GM12892 (cell line): ENCODE data around the gene MAPK12.

ENCODE experiments used
- DNase-seq: peaks from one replicate; pipeline ENCODE4 v3.0.0; 2011; ENCODE audit not compliant: insufficient read length
- FAIRE-seq: peaks from 2 replicates; lab custom pipeline; 2011; peaks lifted over from hg19 to GRCh38; lab: Jason Lieb, UNC
- POLR2A ChIP-seq: IDR thresholded peaks from 2 replicates; pipeline ENCODE4 v1.6.1; 2011; ENCODE audit warnings: low read depth, low read length, control low read depth
- POLR2AphosphoS5 ChIP-seq: IDR thresholded peaks from 2 replicates; pipeline ENCODE4 v1.6.1; 2011; ENCODE audit warnings: low read depth, low read length, control low read depth
- TAF1 ChIP-seq: IDR thresholded peaks from 2 replicates; pipeline ENCODE4 v1.6.1; 2011; ENCODE audit warnings: low read depth, mild to moderate bottlenecking, control low read depth, low read length, borderline replicate concordance

MAPK12 gene

DNA sequence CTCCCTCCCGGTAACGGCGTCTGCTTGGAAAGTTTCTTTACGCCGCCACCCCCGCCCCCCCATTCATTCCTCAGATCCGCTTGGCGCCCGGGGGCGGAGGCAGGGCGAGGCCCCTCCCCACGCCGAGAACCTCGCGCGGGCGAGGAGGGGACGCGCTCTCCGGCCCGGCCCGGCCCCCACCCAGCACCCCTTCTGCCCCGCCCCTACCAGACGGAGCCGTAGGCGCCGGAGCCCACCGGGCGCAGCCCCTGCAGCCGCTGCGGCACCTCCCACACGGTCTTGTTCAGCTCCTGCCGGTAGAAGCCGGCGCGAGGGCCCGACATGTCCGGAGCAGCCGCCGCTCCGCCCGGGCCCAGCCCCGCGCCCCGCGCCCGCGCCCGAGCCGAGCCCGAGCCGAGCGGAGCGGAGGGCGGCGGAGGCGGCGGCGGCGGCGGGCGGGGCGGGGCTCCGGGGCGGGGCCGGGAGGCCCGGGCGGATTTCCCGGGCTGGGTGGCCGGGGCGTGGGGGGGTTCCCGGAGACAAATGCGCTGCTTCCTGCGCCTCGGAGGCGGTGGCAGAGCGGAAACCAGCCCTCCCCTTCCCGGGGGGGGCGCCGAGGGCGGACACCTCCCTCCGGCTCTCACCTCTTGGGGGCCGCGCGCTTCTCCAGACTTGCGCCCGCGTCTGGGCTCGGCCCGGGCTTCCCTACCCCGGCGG is 8.6 kb upstream of the MAPK12 start, which contains the start of gene MAPK11:
Gene MAPK11 (minus strand): TSS at position 411 of the 696 bp plus-strand sequence. CDS start 88 bp downstream, at position 323.
- DNase-seq (peak; percentile 71), FAIRE-seq (peak; percentile 65)
- TF ChIP-seq POLR2AphosphoS5 (no peak), TAF1 (no peak), POLR2A (no peak)

DNA sequence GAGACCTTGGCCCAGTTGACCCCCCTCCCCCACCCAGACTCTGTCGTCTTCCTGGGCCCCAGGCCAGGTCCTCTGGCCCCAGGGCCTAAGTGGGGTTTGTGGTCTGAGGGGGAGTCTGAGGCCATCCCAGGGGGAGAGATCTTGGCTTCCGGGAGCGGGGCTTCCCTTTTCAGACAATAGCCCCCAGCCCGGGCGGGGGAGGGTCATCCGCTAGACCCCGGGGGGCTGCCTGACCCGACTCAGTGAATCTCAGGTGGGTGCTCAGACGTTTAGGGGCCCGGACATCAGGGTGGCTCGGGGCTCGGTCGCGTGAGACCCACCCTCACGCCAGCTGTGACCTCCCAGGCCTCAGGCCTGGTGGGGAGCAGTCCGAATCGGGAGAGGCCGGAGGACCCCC is 8.1 kb upstream of the MAPK12 start:
- FAIRE-seq (no peak), DNase-seq (no peak)
- no peak for TF ChIP-seq TAF1
- TF ChIP-seq POLR2A: no peak
- TF ChIP-seq POLR2AphosphoS5: no peak

DNA sequence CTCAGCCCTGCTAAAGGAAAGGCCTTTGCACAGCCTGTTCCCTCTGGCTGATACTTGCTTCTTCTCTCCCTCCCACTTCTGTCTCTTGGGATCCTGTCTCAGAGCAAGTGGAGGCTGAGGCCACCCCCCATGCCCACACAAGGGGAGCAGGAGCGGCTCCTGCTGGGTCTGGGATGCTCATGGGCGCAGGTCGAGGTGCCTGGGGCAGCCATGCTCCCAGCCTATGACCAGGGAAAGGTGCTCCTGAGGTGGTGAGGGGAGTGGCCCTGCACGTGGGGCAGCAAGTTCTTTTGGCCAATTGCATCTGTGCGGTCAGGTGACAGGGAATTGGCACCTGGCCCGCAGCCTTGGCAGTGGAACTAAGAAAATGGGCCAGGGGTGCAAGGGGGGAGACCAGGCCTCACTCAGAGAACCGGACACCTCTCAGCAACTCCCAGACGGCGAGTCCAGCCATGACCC is 7.2 kb upstream of the MAPK12 start:
- no peak for TF ChIP-seq TAF1
- TF ChIP-seq POLR2AphosphoS5: no peak
- TF ChIP-seq POLR2A: no peak
- no peak for DNase-seq
- FAIRE-seq: no peak

DNA sequence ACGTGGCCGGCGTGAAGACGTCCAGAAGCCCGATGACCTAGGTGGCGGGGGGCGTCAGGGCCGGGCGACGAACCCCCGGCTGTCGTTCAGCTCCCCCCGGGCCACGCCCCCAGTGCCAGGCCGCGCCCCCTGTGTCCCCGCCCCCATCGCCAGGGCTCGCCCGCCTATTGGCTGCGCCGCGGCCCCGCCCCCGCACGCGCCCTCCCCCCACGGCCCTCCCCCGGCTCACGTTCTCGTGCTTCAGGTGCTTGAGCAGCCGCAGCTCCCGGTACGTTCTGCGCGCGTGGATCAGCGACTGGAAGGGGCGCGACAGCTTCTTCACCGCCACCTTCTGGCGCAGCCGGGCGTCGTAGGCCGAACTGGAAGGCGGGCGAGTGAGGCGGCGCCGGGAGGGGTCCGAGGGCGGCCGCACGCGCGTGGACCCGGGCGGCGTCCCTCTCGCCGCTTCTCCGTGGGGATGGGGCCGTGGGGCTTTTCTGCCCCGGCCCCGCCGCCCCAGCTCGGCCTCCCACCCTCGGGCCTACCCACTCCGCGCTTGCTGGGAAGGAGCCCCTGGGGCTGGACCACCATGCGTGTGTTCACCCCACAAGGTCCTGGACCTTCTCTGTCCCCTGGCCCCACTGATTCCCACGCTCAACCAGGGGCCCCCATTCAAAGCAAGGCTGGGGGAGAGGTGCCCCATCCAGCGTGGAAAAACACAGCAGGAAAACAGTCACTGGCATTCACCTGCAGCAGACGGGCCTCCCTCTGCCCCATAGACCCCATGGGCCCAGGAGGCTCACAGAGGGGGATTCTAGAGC is 6.3 kb upstream of the MAPK12 start:
- FAIRE-seq (peak; percentile 74), DNase-seq (no peak)
- TF ChIP-seq TAF1 (no peak), POLR2AphosphoS5 (no peak), POLR2A (no peak)

DNA sequence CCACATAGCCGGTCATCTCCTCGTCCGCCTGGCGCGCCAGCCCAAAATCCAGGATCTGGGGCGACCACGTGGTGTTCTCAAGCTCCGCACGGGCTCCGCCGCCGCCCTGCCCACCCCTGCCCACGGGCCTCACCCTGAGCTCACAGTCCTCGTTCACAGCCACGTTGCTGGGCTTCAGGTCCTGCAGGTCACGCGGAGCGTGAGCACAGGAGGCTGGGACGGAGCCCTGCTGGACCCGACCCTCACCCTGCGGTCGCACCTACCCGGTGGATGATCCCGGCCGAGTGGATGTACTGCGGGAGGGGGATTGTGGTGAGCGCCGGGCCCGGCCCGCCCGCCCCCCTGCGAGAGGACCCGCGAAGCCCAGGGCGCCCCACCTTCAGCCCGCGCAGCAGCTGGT is 5.5 kb upstream of the MAPK12 start:
- DNase-seq: no peak
- FAIRE-seq: no peak
- TF ChIP-seq TAF1 (no peak), POLR2A (no peak)

DNA sequence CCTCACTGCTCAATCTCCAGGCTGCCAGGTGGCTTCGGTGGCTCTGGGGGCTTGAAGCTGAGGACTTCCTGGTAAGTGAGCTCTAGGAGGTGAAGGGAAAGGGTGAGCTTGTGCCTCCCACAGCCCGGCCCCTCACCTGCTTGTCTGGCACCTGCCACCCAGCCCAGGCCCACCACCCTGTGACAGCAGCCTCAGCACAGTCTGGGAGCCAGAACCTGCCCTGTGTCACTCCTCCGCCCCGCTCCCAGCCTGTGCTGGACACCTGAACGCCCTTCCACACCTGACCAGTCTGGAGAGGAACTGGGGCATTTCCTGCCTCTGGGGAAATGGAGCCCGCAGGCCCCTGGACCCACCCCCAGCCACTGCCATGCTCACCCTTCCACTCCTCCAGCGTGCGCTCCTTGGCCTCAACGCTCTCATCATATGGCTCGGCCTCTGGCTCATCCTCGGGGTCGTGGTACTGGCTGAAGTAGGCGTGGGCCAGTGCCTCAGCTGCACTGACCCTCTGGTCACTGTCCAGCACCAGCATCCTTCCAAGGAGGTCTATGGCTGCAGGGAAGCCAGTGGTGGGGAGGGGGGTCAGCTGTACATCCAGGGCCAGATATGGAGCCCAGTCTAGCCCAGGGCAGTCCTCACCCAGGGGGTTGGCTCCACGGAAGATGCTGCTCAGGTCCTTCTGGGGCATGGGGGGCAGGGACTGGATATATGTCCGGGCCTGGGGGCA is 3.6 kb upstream of the MAPK12 start:
- TF ChIP-seq POLR2A (no peak), TAF1 (no peak), POLR2AphosphoS5 (no peak)
- FAIRE-seq: no peak
- DNase-seq: no peak

DNA sequence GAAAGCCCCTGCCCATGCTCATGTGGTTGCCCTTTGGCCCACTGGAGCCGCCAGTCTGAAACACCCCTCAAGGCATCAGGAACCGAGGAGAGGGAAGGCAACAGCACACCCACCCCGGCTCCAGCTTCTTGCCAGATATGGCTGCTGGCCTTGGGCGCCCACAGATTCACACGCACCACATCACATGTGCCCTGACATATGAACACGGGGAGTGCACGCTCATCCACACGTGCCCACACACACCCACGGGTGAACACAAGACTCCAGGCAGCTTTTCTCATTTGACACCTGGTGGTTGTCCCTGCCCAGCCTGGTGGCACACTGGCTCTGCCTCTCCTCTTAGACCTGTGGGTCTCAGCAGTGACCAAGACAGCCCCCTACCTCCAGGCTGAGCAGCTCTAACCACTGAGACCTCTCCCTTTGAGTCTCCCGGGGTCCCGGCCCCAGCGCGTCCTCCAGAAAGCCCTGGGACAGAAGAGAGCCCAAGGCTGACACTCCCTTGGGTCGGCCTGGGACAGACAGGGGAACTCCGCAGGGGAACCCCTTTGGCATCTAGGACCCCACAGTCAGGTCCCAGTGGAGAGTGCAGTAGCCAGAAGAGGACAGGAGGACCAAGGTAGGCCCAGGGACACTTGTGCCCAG is 2.7 kb upstream of the MAPK12 start:
- TF ChIP-seq POLR2AphosphoS5 (no peak), TAF1 (no peak), POLR2A (no peak)
- FAIRE-seq: no peak
- no peak for DNase-seq

DNA sequence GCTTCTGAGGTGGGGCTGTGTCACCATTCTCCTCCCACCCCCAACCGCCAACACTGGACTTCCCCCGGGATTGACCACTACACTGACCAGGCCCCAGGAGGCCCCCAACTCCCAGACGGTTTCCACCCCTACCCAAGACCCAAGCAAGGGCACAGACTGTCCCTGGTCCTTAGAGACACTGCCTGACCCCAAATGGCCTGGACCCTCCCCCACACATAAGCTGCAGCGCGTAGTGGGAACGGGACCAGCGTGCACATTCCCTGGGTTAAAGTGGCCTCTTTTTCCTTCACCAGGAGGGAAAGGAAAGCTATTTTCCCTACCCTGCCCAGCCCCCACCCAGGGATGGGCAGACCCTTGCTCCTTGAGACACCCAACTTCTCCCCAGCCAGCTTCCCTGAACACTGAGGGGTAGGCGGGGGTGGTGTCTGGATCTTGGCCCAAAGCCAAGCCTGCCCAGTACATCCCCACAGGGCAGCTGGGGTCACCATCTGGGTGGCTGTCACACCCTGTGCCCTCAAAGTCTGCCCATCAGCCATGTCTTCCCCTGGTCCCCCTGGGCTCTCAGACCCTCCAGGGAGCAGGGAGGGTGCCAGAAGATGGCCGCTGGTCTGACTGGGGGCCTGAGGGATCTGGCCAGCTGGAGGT is 1.6 kb upstream of the MAPK12 start:
- DNase-seq: no peak
- FAIRE-seq: no peak
- TF ChIP-seq POLR2AphosphoS5 (no peak), POLR2A (no peak), TAF1 (no peak)

DNA sequence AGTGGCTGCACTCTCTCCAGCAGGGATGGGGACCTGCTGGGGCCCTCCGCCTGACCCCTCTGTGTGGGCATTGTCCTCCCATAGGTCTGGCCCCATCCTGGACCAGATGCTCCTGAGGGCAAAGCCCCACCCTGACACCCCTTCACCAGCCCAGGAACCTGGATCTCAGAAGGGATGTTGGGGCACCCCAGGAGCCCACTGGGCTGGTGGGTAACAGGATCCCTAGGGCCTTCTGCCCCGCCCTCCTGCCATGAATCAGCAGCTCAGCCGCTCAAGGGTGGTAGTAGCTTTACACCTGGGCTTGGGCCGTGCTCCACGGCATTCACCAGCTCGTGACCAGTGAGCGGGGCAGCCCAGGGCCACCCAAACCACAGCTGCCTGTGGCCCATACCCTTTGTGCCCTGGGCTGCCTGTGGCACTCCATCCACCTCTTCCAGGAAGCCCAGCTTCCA is 1.0 kb upstream of the MAPK12 start:
- no peak for DNase-seq
- peak; percentile 40 for FAIRE-seq
- TF ChIP-seq TAF1 (no peak), POLR2A (no peak), POLR2AphosphoS5 (no peak)
